Central memory CD8-positive, alpha-beta T cell (primary cell): ENCODE measurements around the gene KHDC4.
A peak's percentile ranks its signal among the peaks of the same experiment; 100 is the strongest.
"Not testable (repeated sequence)": the region's sequence is repeated elsewhere in the genome, so short reads cannot be mapped to it uniquely, and the experiment has no call there.

Source experiments
- ATAC-seq: fragments of 150-1000 bp; cut with Tn5 transposase; replicated peaks from 2 replicates; pipeline ENCODE4 v1.10.0; 2022; ENCODE audit warnings: mild to moderate bottlenecking, moderate FRiP score, moderate number of reproducible peaks; ENCODE audit not compliant: poor library complexity, severe bottlenecking; ENCODE audit errors: extremely low read depth
- DNase-seq, 2 donors: peaks; one replicate each; pipeline ENCODE4 v3.0.0; 2021; ENCODE audit warnings: low spot score in 2 of 2
- H3K27ac Mint-ChIP-seq: one replicate; pipeline ENCODE4 v1.8.0; 2022; ENCODE audit warnings: low read depth, mild to moderate bottlenecking, moderate library complexity, mixed read lengths
- H3K27me3 Mint-ChIP-seq: one replicate; pipeline ENCODE4 v1.8.0; 2022; ENCODE audit warnings: mixed read lengths
- H3K36me3 Mint-ChIP-seq: one replicate; pipeline ENCODE4 v1.8.0; 2022; ENCODE audit warnings: mild to moderate bottlenecking, moderate library complexity, mixed read lengths; ENCODE audit not compliant: insufficient read depth
- H3K4me1 Mint-ChIP-seq: one replicate; pipeline ENCODE4 v1.8.0; 2022; ENCODE audit warnings: mixed read lengths
- H3K4me3 Mint-ChIP-seq: one replicate; pipeline ENCODE4 v1.8.0; 2022; ENCODE audit warnings: mild to moderate bottlenecking, moderate library complexity, mixed read lengths
- H3K9me3 Mint-ChIP-seq: one replicate; pipeline ENCODE4 v1.8.0; 2022; ENCODE audit warnings: mixed read lengths

The KHDC4 gene

GRCh38 chr1:155944444-155944799 lies 10.2 kb upstream of the KHDC4 start:
- no peak for DNase-seq
- H3K9me3 Mint-ChIP-seq = no peaks in the 10 kb centered on the region
- H3K4me1 Mint-ChIP-seq = peaks cover 41% of the 10 kb centered on the region
- no peak for ATAC-seq
- no peaks in the 10 kb centered on the region for H3K27me3 Mint-ChIP-seq
- no peak overlapping the region for H3K4me3 Mint-ChIP-seq
- H3K27ac Mint-ChIP-seq = peak overlapping the region; percentile 55
- H3K36me3 Mint-ChIP-seq = peaks cover 37% of the 10 kb centered on the region

- H3K4me3 Mint-ChIP-seq = no peak overlapping the region
- H3K36me3 Mint-ChIP-seq = peaks cover 21% of the 10 kb centered on the region
- H3K9me3 Mint-ChIP-seq = no peaks in the 10 kb centered on the region
- H3K27me3 Mint-ChIP-seq = no peaks in the 10 kb centered on the region
- DNase-seq = no peak
- peaks cover 41% of the 10 kb centered on the region for H3K4me1 Mint-ChIP-seq
- H3K27ac Mint-ChIP-seq = no peak overlapping the region
- ATAC-seq = no peak
Measured at GRCh38 chr1:155942578-155943141, 8.4 kb upstream of the KHDC4 start.

GRCh38 chr1:155941845-155942531 lies 7.8 kb upstream of the KHDC4 start:
- no peak for ATAC-seq
- H3K27me3 Mint-ChIP-seq = no peaks in the 10 kb centered on the region
- no peak overlapping the region for H3K4me3 Mint-ChIP-seq
- no peaks in the 10 kb centered on the region for H3K9me3 Mint-ChIP-seq
- DNase-seq = no peak
- no peak overlapping the region for H3K27ac Mint-ChIP-seq
- H3K4me1 Mint-ChIP-seq = peaks cover 38% of the 10 kb centered on the region
- H3K36me3 Mint-ChIP-seq = peaks cover 18% of the 10 kb centered on the region

- Mint-ChIP-seq H3K36me3 (peaks cover 10% of the 10 kb centered on the region), H3K4me3 (no peak within 1 kb of the TSS), H3K4me1 (peaks cover 30% of the 10 kb centered on the region), H3K27me3 (no peaks in the 10 kb centered on the region), H3K27ac (peak within 1 kb of the TSS; percentile 84), H3K9me3 (no peaks in the 10 kb centered on the region)
- DNase-seq = no peak
- ATAC-seq = no peak
Measured at GRCh38 chr1:155940993-155941844, 7.0 kb upstream of the KHDC4 start, which contains the start of gene RXFP4. Gene RXFP4, plus strand, starts transcription at chr1:155941638. Its CDS starts 72 bp downstream, at chr1:155941710.

- no peak for DNase-seq
- H3K4me3 Mint-ChIP-seq = no peak overlapping the region
- peak overlapping the region; percentile 84 for H3K27ac Mint-ChIP-seq
- no peaks in the 10 kb centered on the region for H3K9me3 Mint-ChIP-seq
- no peak for ATAC-seq
- H3K4me1 Mint-ChIP-seq = peaks cover 26% of the 10 kb centered on the region
- no peaks in the 10 kb centered on the region for H3K27me3 Mint-ChIP-seq
- peaks cover 7% of the 10 kb centered on the region for H3K36me3 Mint-ChIP-seq
Measured at GRCh38 chr1:155940482-155940992, 6.3 kb upstream of the KHDC4 start.

DNA sequence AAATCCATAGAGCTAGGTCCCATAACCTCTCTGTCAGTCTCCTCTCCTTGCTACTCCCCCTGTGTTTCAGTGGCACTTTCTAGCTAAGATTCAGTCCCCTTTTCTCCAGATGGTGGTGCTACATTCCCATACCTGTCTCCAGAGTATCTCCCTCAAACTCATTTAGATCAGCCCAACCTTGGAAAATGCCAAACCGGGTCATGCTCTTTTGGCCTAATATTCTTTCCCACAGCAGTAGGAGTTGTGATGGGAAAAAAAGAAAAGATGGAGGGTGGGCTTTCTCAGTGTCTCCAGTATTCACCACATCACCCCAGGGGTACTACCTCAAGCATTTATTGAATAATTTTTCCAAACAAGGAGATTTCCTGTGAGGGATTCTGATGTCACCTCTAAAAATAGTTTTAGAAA lies 4.0 kb upstream of the KHDC4 start:
- Mint-ChIP-seq H3K36me3 (peaks cover 5% of the 10 kb centered on the region), H3K4me1 (peaks cover 18% of the 10 kb centered on the region), H3K4me3 (no peak overlapping the region), H3K9me3 (no peaks in the 10 kb centered on the region), H3K27me3 (no peaks in the 10 kb centered on the region), H3K27ac (no peak overlapping the region)
- DNase-seq = no peak
- no peak for ATAC-seq

- ATAC-seq = no peak
- Mint-ChIP-seq H3K27me3 (no peaks in the 10 kb centered on the region), H3K4me3 (no peak overlapping the region), H3K4me1 (peaks cover 18% of the 10 kb centered on the region), H3K36me3 (peaks cover 15% of the 10 kb centered on the region), H3K9me3 (no peaks in the 10 kb centered on the region), H3K27ac (no peak overlapping the region)
- no peak for DNase-seq
Measured at GRCh38 chr1:155934936-155935590, 850 bp upstream of the KHDC4 start.

DNA sequence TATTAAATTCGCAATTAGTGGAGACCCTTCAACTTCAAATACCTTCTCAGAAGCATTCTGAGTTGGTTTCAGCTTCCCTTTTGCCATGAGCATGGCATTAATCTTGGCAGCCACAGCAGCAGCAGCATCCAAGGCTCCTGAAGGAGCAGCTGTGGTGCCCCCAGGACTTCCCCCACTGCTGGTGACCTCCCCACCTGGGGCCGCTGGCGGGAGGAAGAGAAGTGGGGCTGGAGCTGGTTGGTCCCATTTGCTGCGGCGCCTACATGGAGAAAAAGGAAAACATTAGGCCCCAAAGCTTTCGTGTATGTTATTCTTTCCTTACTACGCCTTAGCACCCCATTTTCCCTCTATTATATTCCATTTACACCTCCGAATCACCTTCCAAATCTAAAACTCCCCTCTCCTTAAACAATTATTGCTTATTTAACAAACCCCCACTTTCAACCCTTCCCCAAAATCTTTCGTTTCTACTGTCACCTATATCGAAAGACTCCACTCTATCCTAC lies 569 bp downstream of the KHDC4 start:
- Mint-ChIP-seq H3K4me3 (no peak overlapping the region), H3K9me3 (no peaks in the 10 kb centered on the region), H3K4me1 (peaks cover 25% of the 10 kb centered on the region), H3K27me3 (no peaks in the 10 kb centered on the region), H3K36me3 (peaks cover 27% of the 10 kb centered on the region), H3K27ac (no peak overlapping the region)
- ATAC-seq (no peak), DNase-seq (no peak)

DNA sequence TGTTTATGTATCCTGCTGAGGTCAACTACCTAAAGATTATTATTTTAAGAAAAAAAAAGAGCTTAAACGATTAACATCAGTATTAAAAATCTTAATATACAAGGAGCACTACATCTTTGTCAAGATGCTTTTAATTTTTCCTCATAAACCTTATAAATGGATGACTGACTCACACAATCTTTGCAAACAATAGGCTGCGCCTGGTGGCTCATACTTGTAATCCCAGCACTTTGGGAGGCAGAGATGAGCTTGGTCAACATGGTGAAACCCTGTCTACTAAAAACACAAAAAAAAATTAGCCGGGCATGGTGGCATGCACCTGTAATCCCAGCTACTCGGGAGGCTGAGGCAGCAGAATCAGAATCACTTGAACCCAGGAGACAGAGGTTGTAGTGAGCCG lies 1.7 kb downstream of the KHDC4 start:
- H3K27ac Mint-ChIP-seq = no peak overlapping the region
- no peaks in the 10 kb centered on the region for H3K27me3 Mint-ChIP-seq
- no peak overlapping the region for H3K4me3 Mint-ChIP-seq
- H3K36me3 Mint-ChIP-seq = peaks cover 39% of the 10 kb centered on the region
- H3K4me1 Mint-ChIP-seq = peaks cover 25% of the 10 kb centered on the region
- ATAC-seq (no peak), DNase-seq (no peak)
- H3K9me3 Mint-ChIP-seq = no peaks in the 10 kb centered on the region

DNA sequence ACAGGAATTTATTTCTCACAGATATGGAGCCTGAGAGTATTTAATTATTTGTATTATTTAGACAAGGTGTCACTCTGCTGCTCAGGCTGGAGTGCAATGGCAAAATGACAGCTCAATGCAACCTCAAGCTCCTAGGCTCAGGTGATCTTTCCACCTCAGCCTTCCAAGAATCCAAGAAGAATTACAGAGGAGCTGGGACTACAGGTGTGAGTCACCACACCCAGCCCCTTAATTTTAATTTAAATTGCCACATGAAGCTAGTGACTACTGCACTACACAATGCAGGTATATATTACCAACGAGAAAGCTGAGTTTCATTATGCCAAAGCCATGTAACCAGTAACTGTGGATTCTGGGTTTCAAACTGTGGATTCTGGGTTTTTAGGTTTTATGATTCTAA lies 2.1 kb downstream of the KHDC4 start:
- ATAC-seq (no peak), DNase-seq (no peak)
- peaks cover 43% of the 10 kb centered on the region for H3K36me3 Mint-ChIP-seq
- H3K27ac Mint-ChIP-seq = no peak overlapping the region
- no peak overlapping the region for H3K4me3 Mint-ChIP-seq
- H3K9me3 Mint-ChIP-seq = no peaks in the 10 kb centered on the region
- no peaks in the 10 kb centered on the region for H3K27me3 Mint-ChIP-seq
- H3K4me1 Mint-ChIP-seq = peaks cover 25% of the 10 kb centered on the region

GRCh38 chr1:155931332-155932038 lies 2.7 kb downstream of the KHDC4 start:
- no peak for ATAC-seq
- Mint-ChIP-seq H3K27me3 (no peaks in the 10 kb centered on the region), H3K4me3 (no peak overlapping the region), H3K27ac (peak overlapping the region; percentile 90), H3K9me3 (no peaks in the 10 kb centered on the region), H3K4me1 (peaks cover 25% of the 10 kb centered on the region), H3K36me3 (peaks cover 49% of the 10 kb centered on the region)
- no peak for DNase-seq

DNA sequence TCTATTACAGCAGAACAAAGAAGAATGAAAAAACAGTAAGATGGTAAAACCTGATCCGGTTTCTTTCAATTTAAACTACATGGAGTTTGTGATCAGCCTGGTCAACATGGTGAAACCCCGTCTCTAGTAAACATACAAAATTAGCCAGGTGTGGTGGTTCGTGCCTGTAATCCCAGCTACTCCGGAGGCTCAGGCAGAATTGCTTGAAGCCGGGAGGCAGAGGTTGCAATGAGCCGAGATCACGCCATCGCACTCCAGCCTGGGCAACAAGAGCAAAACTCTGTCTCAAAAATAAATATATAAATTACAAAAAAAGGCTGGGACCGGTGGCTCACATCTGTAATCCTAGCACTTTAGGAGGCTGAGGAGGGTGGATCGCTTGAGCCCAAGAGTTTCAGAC lies 3.5 kb downstream of the KHDC4 start:
- not testable (repeated sequence) for H3K27me3 Mint-ChIP-seq, DNase-seq, H3K9me3 Mint-ChIP-seq, ATAC-seq
- Mint-ChIP-seq H3K4me1 (peaks cover 25% of the 10 kb centered on the region), H3K36me3 (peaks cover 56% of the 10 kb centered on the region), H3K27ac (peak overlapping the region; percentile 90), H3K4me3 (peak overlapping the region; percentile 13)
